ENCODE data around the gene FBXL17.

FBXL17 gene

GRCh38 chr5:107993341-107993740 lies 388.6 kb downstream of the FBXL17 start:
- DNase-seq (ENCODE audit: low spot score) = no peak

GRCh38 chr5:107990881-107991810 lies 390.8 kb downstream of the FBXL17 start:
- no peak for DNase-seq (ENCODE audit: low spot score)

- no peak for DNase-seq (ENCODE audit: low spot score)
These were observed 396.8 kb downstream of the FBXL17 start for GRCh38 chr5:107985144-107985543.

- no peak for DNase-seq (ENCODE audit: low spot score)
These were observed 399.0 kb downstream of the FBXL17 start for GRCh38 chr5:107982703-107983425.

GRCh38 chr5:107980923-107981692 lies 400.8 kb downstream of the FBXL17 start:
- DNase-seq (ENCODE audit: low spot score) = no peak

GRCh38 chr5:107979900-107980299 lies 402.0 kb downstream of the FBXL17 start:
- no peak for DNase-seq (ENCODE audit: low spot score)

- peak; percentile 4 for DNase-seq (ENCODE audit: low spot score)
These were observed 402.6 kb downstream of the FBXL17 start for GRCh38 chr5:107979291-107979690.

GRCh38 chr5:107977550-107978071 lies 404.3 kb downstream of the FBXL17 start:
- DNase-seq (ENCODE audit: low spot score) = no peak

GRCh38 chr5:107975568-107975967 lies 406.3 kb downstream of the FBXL17 start:
- no peak for DNase-seq (ENCODE audit: low spot score)

- no peak for DNase-seq (ENCODE audit: low spot score)
These were observed 410.1 kb downstream of the FBXL17 start for GRCh38 chr5:107971846-107972245.

GRCh38 chr5:107969847-107970246 lies 412.1 kb downstream of the FBXL17 start:
- no peak for DNase-seq (ENCODE audit: low spot score)

- DNase-seq (ENCODE audit: low spot score) = peak; percentile 10
These were observed 412.9 kb downstream of the FBXL17 start for GRCh38 chr5:107968998-107969397.

- peak; percentile 9 for DNase-seq (ENCODE audit: low spot score)
These were observed 413.5 kb downstream of the FBXL17 start for GRCh38 chr5:107968406-107968843.

GRCh38 chr5:107966201-107966600 lies 415.7 kb downstream of the FBXL17 start:
- DNase-seq (ENCODE audit: low spot score) = no peak

GRCh38 chr5:107964722-107965121 lies 417.2 kb downstream of the FBXL17 start:
- no peak for DNase-seq (ENCODE audit: low spot score)

- no peak for DNase-seq (ENCODE audit: low spot score)
These were observed 422.2 kb downstream of the FBXL17 start for GRCh38 chr5:107959573-107960279.

GRCh38 chr5:107958861-107959260 lies 423.0 kb downstream of the FBXL17 start:
- DNase-seq (ENCODE audit: low spot score) = no peak

GRCh38 chr5:107958432-107958831 lies 423.5 kb downstream of the FBXL17 start:
- no peak for DNase-seq (ENCODE audit: low spot score)

GRCh38 chr5:107957051-107957450 lies 424.8 kb downstream of the FBXL17 start:
- no peak for DNase-seq (ENCODE audit: low spot score)

GRCh38 chr5:107955321-107955720 lies 426.6 kb downstream of the FBXL17 start:
- DNase-seq (ENCODE audit: low spot score) = no peak

GRCh38 chr5:107954254-107954653 lies 427.6 kb downstream of the FBXL17 start:
- no peak for DNase-seq (ENCODE audit: low spot score)
